H1 (cell line): ENCODE measurements around the gene CYP4A22. TPM values are rescaled to one million over a fixed set of nuclear protein-coding genes. Genes with fewer than 3 reads are reported as not detected.
A peak's percentile ranks its signal among the peaks of the same experiment; 100 is the strongest.
"Not testable (repeated sequence)": the region's sequence is repeated elsewhere in the genome, so short reads cannot be mapped to it uniquely, and the experiment has no call there.

Source experiments
- CTCF ChIA-PET: fragments of 300-600 bp; sonication (Branson Sonifier 250); formaldehyde crosslinking; loops from one replicate; lab custom pipeline; 2021; ENCODE audit not compliant: partially characterized antibody; lab: Charles Lee
- POLR2A ChIA-PET: fragments of 300-600 bp; sonication (Branson Sonifier 250); formaldehyde crosslinking; loops from one replicate; lab custom pipeline; 2021; ENCODE audit warnings: inconsistent platforms; ENCODE audit not compliant: partially characterized antibody; lab: Charles Lee
- DNase-seq, 2 experiments: peaks; one replicate each; pipeline versions ENCODE4 v3.0.0 to v3.0.0-alpha.2; 2010 to 2022; ENCODE audit warnings: low spot score in 2 of 2, low read depth in 1 of 2, mixed read lengths in 1 of 2
- FAIRE-seq: peaks from 2 replicates; lab custom pipeline; 2011; peaks lifted over from hg19 to GRCh38; lab: Jason Lieb, UNC
- H2AFZ ChIP-seq: 2 replicates; pipeline ENCODE4 v1.8.1; 2012; ENCODE audit warnings: low read length, inconsistent platforms
- H2AK5ac ChIP-seq: 2 replicates; pipeline ENCODE4 v1.6.1; 2013; ENCODE audit warnings: low read depth, low read length
- H2BK120ac ChIP-seq: replicated peaks from 2 replicates; pipeline ENCODE3; 2013; ENCODE audit warnings: low read depth, low read length, inconsistent platforms
- H2BK12ac ChIP-seq: 2 replicates; pipeline ENCODE4 v1.6.1; 2013; ENCODE audit warnings: low read depth, low read length
- H2BK15ac ChIP-seq: 2 replicates; pipeline ENCODE4 v1.6.1; 2013; ENCODE audit warnings: low read length
- H2BK20ac ChIP-seq: 2 replicates; pipeline ENCODE4 v1.6.1; 2013; ENCODE audit warnings: low read length
- H2BK5ac ChIP-seq: 2 replicates; pipeline ENCODE4 v1.6.1; 2013; ENCODE audit warnings: low read depth, low read length
- H3K14ac ChIP-seq: 2 replicates; pipeline ENCODE4 v1.6.1; 2013; ENCODE audit warnings: inconsistent platforms; ENCODE audit not compliant: insufficient read length
- H3K18ac ChIP-seq: 2 replicates; pipeline ENCODE4 v1.6.1; 2013; ENCODE audit warnings: low read length; ENCODE audit errors: extremely low read depth
- H3K23ac ChIP-seq: 2 replicates; pipeline ENCODE4 v1.6.1; 2013; ENCODE audit warnings: inconsistent platforms; ENCODE audit not compliant: insufficient read length
- H3K23me2 ChIP-seq: 2 replicates; pipeline ENCODE4 v1.6.1; 2013; ENCODE audit warnings: low read depth, low read length
- H3K27ac ChIP-seq: 2 replicates; pipeline ENCODE4 v1.6.1; 2011; ENCODE audit warnings: low read depth, low read length, inconsistent platforms
- H3K27me3 ChIP-seq, 4 experiments: replicated peaks in 1 of 4; 1 replicate in 1 of 4; 2 replicates in 3 of 4; pipeline versions ENCODE4 v1.6.1 to v1.8.1; 2011 to 2013; ENCODE audit warnings: low read length in 3 of 4, mild to moderate bottlenecking in 3 of 4, inconsistent platforms in 2 of 4, mixed read lengths in 2 of 4, moderate library complexity in 1 of 4; ENCODE audit not compliant: control insufficient read depth in 3 of 4, insufficient read depth in 3 of 4; ENCODE audit errors: extremely low read depth in 1 of 4
- H3K36me3 ChIP-seq, 4 experiments: 2 replicates each; pipeline versions ENCODE4 v1.6.1 to v1.8.1; 2011 to 2013; ENCODE audit warnings: mild to moderate bottlenecking in 4 of 4, low read length in 3 of 4, moderate library complexity in 2 of 4, control low read depth in 1 of 4, inconsistent platforms in 1 of 4; ENCODE audit not compliant: insufficient read depth in 4 of 4, control insufficient read depth in 2 of 4
- H3K4ac ChIP-seq: replicated peaks from 2 replicates; pipeline ENCODE3; 2013; ENCODE audit warnings: low read length, low read depth, mixed read lengths, inconsistent platforms; ENCODE audit not compliant: insufficient read length
- H3K4me1 ChIP-seq, 4 experiments: replicated peaks in 1 of 4; 1 replicate in 1 of 4; 2 replicates in 3 of 4; pipeline versions ENCODE4 v1.6.1 to v1.8.1; 2011 to 2013; ENCODE audit warnings: low read length in 3 of 4, inconsistent platforms in 2 of 4, mixed read lengths in 1 of 4; ENCODE audit not compliant: insufficient read depth in 4 of 4, control insufficient read depth in 3 of 4
- H3K4me2 ChIP-seq, 2 experiments: 2 replicates each; pipeline versions ENCODE4 v1.6.1 to v1.8.1; 2011 to 2013; ENCODE audit warnings: low read depth in 2 of 2, low read length in 2 of 2, control low read depth in 1 of 2, inconsistent platforms in 1 of 2, mild to moderate bottlenecking in 1 of 2; ENCODE audit not compliant: insufficient read depth in 1 of 2
- H3K4me3 ChIP-seq, 4 experiments: fragments of 200-600, 300-600 bp in 1 of 4; sonication (generic), shearing (Covaris generic), sonication (Bioruptor Twin) in 1 of 4; 2 replicates each; pipeline versions ENCODE4 v1.5.1 to v1.8.1; 2011 to 2016; ENCODE audit warnings: low read length in 4 of 4, low read depth in 3 of 4, control low read depth in 2 of 4, inconsistent platforms in 2 of 4, mild to moderate bottlenecking in 2 of 4, mixed read lengths in 1 of 4, moderate library complexity in 1 of 4; ENCODE audit not compliant: insufficient read depth in 2 of 4; ENCODE audit errors: extremely low read depth in 1 of 4
- H3K56ac ChIP-seq: replicated peaks from 2 replicates; pipeline ENCODE3; 2013; ENCODE audit warnings: low read depth, mild to moderate bottlenecking, mixed read lengths, low read length, inconsistent platforms; ENCODE audit not compliant: insufficient read length
- H3K79me1 ChIP-seq: 2 replicates; pipeline ENCODE4 v1.6.1; 2013; ENCODE audit warnings: low read depth, low read length, control low read depth
- H3K79me2 ChIP-seq, 2 experiments: 2 replicates each; pipeline versions ENCODE4 v1.6.1 to v1.8.1; 2012 to 2013; ENCODE audit warnings: low read length in 2 of 2, mild to moderate bottlenecking in 2 of 2, inconsistent platforms in 1 of 2; ENCODE audit not compliant: insufficient read depth in 2 of 2, control insufficient read depth in 1 of 2
- H3K9ac ChIP-seq, 4 experiments: replicated peaks in 1 of 4; 1 replicate in 1 of 4; 2 replicates in 3 of 4; pipeline versions ENCODE4 v1.6.1 to v1.8.1; 2011 to 2013; ENCODE audit warnings: low read depth in 3 of 4, low read length in 3 of 4, control low read depth in 2 of 4, mild to moderate bottlenecking in 2 of 4, moderate library complexity in 2 of 4, inconsistent platforms in 1 of 4; ENCODE audit errors: extremely low read depth in 1 of 4
- H3K9me3 ChIP-seq, 2 experiments: 2 replicates each; pipeline versions ENCODE4 v1.6.1 to v1.8.1; 2012 to 2013; ENCODE audit warnings: mild to moderate bottlenecking in 2 of 2, moderate library complexity in 2 of 2, control low read depth in 1 of 2, inconsistent platforms in 1 of 2, low read depth in 1 of 2, low read length in 1 of 2, mixed read lengths in 1 of 2; ENCODE audit not compliant: insufficient read depth in 2 of 2
- H4K20me1 ChIP-seq, 2 experiments: replicated peaks in 1 of 2; 2 replicates each; pipeline versions ENCODE3 to v1.8.1; 2011 to 2013; ENCODE audit warnings: inconsistent platforms in 2 of 2, low read length in 2 of 2, mild to moderate bottlenecking in 1 of 2; ENCODE audit not compliant: insufficient read depth in 2 of 2, control insufficient read depth in 1 of 2
- H4K5ac ChIP-seq: 2 replicates; pipeline ENCODE4 v1.6.1; 2013; ENCODE audit warnings: low read length, low read depth, mixed read lengths, inconsistent platforms; ENCODE audit not compliant: insufficient read length
- H4K8ac ChIP-seq: 2 replicates; pipeline ENCODE4 v1.8.0; 2013; ENCODE audit warnings: mild to moderate bottlenecking, moderate library complexity, low read length, inconsistent platforms; ENCODE audit not compliant: insufficient read depth; ENCODE audit errors: extremely low read depth
- H4K91ac ChIP-seq: replicated peaks from 2 replicates; pipeline ENCODE3; 2013; ENCODE audit warnings: low read length, mixed read lengths, inconsistent platforms; ENCODE audit not compliant: insufficient read length
- NANOG ChIP-seq: IDR thresholded peaks from 2 replicates; pipeline ENCODE4 v1.6.1; 2011; ENCODE audit warnings: low read length, low read depth, mild to moderate bottlenecking, inconsistent platforms; ENCODE audit not compliant: insufficient read depth, poor library complexity, severe bottlenecking
- WGBS, 2 experiments: shearing (Covaris generic) in 1 of 2; methylation state at CpG; one replicate each; pipeline versions ENCODE4 v1.1.6 to v1.1.7; 2013 to 2015; ENCODE audit warnings: low lambda C conversion rate in 2 of 2, mixed read lengths in 2 of 2, inconsistent platforms in 1 of 2, low coverage in 1 of 2, missing lambda C conversion rate in 1 of 2; ENCODE audit not compliant: insufficient replicate concordance in 2 of 2, insufficient coverage in 1 of 2, insufficient read length in 1 of 2; ENCODE audit errors: extremely low coverage in 1 of 2, missing lambda C conversion rate in 1 of 2; 5-methylcytosine and 5-hydroxymethylcytosine counted together
- polyA plus RNA-seq, 7 experiments: library from polyadenylated mRNA; depleted of rRNA in 3 of 7; stranded (reverse) in 5 of 7; unstranded in 2 of 7; fragments of >200 nt in 5 of 7; fragments of 200-250 nt in 2 of 7; gene quantifications; 1 replicate in 5 of 7; 2 replicates in 1 of 7; 4 replicates in 1 of 7; pipeline versions ENCODE4 v1.2.1 to v1.2.3, GENCODE V29; 2011 to 2013; ENCODE audit warnings: missing spikeins in 2 of 7, mixed read lengths in 2 of 7
- total RNA-seq: library from RNA; stranded (reverse); fragmentation: NEBNext Ultra II Directional; extraction: Animal tissue kit (Norgen Biotek cat#: 25700); gene quantifications from 2 replicates; pipeline ENCODE4 v1.2.1, GENCODE V29; 2021

CYP4A22 gene
- total and polyA plus RNA-seq, 2 of the 8 experiments (the other 6 are each of a cell fraction or from before 2014, with no cell fraction given): not detected

- H2AK5ac ChIP-seq, H3K27me3 ChIP-seq, H3K27ac ChIP-seq, H3K36me3 ChIP-seq, H2BK5ac ChIP-seq, H2BK12ac ChIP-seq, H4K20me1 ChIP-seq, H3K4ac ChIP-seq, H3K9ac ChIP-seq, H3K18ac ChIP-seq, H3K56ac ChIP-seq, H3K23ac ChIP-seq, H2AFZ ChIP-seq, H4K8ac ChIP-seq, H3K9me3 ChIP-seq, H3K4me1 ChIP-seq, H3K14ac ChIP-seq, DNase-seq, H4K91ac ChIP-seq, H2BK15ac ChIP-seq, H3K79me2 ChIP-seq, POLR2A ChIA-PET, H2BK20ac ChIP-seq, H4K5ac ChIP-seq, H3K79me1 ChIP-seq, H2BK120ac ChIP-seq, H3K23me2 ChIP-seq, H3K4me3 ChIP-seq, FAIRE-seq: not testable (repeated sequence)
- CTCF ChIA-PET: interaction anchor here (1.1 kb wide), 1 partner anchor 17 kb away, joined by 3 read pairs; no protein-coding TSS in a partner anchor
- H3K4me2 ChIP-seq: peak overlapping the region; percentile 34 to 37; a peak in 1 of 4 replicates
- TF ChIP-seq NANOG: peak; percentile 58
- 72% methylated on average over 8 of the region's 8 CpGs; no CpG with 5 or more reads in 1 of the 2 experiments for WGBS, 2 experiments
These were observed 7.6 kb upstream of the CYP4A22 start for GRCh38 chr1:47129489-47130230.
